GM18951 (cell line): Measurements from ENCODE around the gene MAP2K7.
"Not testable (repeated sequence)": the region's sequence is repeated elsewhere in the genome, so short reads cannot be mapped to it uniquely, and the experiment has no call there.

Experiments used
- POLR2A ChIP-seq: IDR thresholded peaks from 4 replicates; pipeline ENCODE4 v1.6.1; 2011; ENCODE audit warnings: mild to moderate bottlenecking; ENCODE audit not compliant: insufficient read length, insufficient read depth; ENCODE audit errors: extremely low read depth
- in situ Hi-C: fragments of 300-500 bp; cut with MboI; formaldehyde crosslinking; loops from one replicate; pipeline ENCODE4 v1.12.0; 2022; ENCODE audit warnings: low sequenced_read_pairs, mixed read lengths, inconsistent platforms; ENCODE audit not compliant: unreplicated experiment

Gene MAP2K7

GRCh38 chr19:7911508-7912143 is 7.9 kb downstream of the MAP2K7 start:
- no peak for TF ChIP-seq POLR2A
- in situ Hi-C loops = no loop called here

DNA sequence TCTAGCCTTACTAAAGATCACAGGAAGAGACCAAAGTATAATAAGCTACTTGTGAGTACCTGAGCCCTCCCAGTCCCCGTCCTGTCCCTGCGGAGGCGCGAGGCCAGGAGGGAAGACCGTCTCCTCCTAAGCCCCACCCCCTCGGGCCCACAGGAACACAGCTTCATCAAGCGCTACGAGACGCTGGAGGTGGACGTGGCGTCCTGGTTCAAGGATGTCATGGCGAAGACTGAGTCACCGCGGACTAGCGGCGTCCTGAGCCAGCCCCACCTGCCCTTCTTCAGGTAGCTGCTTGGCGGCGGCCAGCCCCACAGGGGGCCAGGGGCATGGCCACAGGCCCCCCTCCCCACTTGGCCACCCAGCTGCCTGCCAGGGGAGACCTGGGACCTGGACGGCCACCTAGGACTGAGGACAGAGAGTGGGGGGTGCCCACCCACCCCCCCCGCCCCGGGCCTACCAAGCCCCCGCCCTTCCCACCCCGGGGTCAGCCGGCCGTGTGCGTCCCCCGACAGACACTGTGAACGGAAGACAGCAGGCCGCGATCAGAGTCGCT is 8.5 kb downstream of the MAP2K7 start:
- in situ Hi-C loops = no loop called here

DNA sequence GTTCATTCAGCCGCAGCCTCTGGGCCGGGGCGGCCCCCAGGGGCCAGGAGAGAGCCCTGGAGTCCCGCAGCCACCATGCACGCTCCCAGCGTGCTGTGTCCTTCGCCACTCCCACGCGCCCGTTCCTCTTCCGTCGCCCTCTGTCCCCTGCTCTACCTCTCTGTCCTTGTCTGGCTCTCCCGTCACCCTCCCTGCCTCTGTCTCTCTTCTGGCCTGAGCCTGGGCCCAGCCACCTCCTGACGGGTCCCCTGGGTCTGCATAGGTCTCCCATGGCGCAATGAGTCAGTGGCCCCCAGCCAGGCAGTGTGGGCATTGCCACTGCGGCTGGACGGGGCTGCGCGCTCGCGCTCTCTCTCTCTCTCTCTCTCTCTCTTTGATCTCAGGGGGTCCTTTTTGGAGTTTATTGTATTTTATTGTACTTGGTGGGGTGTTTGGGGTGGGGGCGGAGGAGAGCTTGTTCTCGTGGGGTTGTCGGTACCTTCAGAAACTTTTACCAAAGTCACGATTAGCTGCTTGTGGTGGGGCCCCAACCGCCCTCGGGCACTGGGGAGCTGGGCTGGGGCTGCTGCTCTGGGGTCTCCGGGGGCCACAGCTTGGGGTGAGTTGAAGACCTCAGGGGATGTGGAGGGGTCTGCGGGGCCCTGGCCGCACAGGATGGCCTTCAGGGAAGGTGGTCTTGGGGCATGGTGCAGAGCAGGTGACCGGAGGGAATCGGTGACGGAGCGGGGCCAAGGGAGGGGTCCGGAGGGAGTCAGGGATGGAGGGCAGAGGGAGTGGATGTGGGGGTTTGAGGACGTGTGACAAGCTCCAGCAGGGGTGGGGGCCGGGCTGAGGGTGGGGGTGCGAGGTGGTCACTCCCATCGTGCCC is 9.3 kb downstream of the MAP2K7 start:
- in situ Hi-C loops = no loop called here
- TF ChIP-seq POLR2A = no peak

More for the DNA sequence above, 8.5 kb downstream of the MAP2K7 start:
- TF ChIP-seq POLR2A = no peak

GRCh38 chr19:7913652-7914051 is 10.0 kb downstream of the MAP2K7 start:
- no peak for TF ChIP-seq POLR2A
- in situ Hi-C loops = no loop called here

- no peak for TF ChIP-seq POLR2A
- in situ Hi-C loops = no loop called here
Measured at GRCh38 chr19:7914099-7914498, 10.4 kb downstream of the MAP2K7 start.

DNA sequence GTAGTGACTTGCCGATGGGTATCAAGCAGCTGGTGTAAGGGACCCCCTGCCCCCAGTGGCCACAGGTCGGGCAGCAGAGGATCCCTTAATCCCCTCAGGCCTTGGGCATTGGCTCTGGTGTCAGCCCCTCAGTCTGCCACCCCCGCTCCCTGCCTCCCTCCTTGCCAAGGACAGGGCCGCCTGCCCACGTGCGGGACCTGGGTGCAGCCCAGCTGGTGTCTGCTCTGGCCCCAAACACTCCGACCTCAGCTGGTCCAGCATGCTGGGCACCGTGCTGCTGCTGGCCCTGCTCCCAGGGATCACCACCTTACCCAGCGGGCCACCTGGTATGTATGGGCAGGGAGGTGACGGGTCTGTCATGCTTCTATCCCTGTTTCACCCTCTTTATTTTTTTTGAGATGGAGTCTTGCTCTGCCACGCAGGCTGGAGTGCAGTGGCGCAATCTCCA is 10.9 kb downstream of the MAP2K7 start, which contains the start of gene TGFBR3L:
TGFBR3L (plus strand) TSS at position 233 of the 448 bp plus-strand sequence.
- no peak for TF ChIP-seq POLR2A
- in situ Hi-C loops = no loop called here

GRCh38 chr19:7915250-7916102 is 11.8 kb downstream of the MAP2K7 start:
- no peak for TF ChIP-seq POLR2A
- in situ Hi-C loops = no loop called here

DNA sequence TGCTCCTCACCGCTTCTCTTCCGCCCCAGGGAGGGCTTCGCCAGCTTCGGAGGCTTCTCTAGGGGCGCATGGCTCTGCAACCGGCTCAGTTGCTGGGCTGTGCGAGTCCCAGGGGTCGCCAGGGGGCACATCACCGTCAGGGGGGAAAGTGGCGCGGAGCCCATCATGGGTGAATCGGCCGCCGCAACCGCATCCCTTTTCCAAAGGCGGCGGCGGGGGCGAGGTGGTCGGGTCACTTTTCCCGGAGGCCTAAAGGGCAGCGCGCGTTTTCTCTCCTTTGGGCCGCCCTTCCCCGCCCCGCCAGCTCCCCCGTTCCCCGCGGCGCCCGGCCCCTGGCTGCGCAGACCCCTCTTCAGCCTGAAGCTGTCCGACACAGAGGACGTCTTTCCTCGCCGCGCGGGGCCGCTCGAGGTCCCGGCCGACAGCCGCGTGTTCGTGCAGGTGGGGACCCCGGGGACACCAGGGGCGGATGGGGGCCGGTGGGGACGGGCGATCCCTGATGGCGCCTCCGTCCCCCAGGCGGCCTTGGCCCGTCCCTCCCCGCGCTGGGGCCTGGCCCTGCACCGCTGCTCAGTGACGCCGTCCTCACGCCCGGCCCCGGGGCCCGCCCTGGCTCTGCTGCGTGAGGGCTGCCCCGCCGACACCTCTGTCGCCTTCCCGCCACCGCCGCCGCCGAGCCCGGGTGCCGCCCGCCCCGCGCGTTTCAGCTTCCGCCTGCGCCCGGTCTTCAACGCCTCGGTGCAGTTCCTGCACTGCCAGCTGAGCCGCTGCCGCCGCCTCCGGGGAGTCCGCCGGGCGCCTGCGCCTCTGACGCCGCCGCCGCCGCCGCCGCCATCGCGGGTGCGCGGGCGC is 12.7 kb downstream of the MAP2K7 start:
- no peak for TF ChIP-seq POLR2A
- in situ Hi-C loops = no loop called here

DNA sequence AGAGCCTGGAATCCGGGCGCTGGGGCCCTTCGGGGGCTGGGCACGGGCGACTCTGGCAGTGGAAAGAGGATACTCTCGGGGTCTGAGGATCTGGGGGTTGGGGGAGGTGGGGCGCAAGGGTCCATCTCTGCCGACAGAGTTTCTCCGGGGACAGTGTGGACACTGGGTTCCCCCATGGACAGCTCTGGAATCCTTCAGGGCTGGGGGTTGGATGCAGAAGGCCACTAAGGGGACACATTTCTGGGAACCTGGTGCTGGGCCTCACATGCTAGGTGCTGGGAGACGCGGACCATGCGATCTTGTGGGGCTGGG is 13.2 kb downstream of the MAP2K7 start:
- in situ Hi-C loops = no loop called here
- TF ChIP-seq POLR2A = no peak

DNA sequence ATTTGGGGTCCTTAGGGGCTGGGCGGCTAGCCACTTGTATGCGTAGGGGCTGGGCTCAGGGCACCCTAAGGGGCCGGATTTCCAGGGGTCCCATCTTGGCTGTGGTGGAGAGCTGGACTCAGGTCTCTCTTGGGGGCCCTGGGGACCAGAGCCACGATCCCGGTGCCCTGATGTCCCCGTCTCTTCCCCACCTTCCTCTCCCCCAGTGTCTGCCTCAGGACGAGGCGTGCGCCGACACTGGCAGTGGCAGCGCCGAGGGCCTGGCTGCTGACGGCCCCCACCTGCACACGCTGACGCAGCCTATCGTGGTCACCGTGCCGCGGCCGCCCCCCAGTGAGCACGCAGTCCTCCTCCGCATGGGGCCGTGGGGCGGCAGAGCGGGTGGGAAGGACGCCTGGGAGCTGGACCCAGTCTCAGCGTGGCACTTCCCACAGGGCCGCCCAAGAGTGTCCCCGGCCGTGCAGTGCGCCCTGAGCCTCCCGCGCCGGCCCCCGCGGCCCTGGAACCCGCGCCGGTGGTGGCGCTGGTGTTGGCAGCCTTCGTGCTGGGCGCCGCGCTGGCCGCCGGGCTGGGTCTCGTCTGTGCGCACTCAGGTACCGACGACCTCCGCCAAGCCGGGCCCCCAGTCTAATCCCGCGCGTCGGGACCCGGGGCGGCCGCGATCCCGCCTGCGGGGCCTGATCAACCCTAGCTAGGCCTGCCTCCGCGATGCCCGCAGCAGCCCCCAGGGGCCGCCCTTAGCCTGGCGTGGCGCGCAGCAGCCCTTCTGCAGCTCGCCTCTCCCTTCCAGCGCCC is 13.8 kb downstream of the MAP2K7 start:
- no peak for TF ChIP-seq POLR2A
- in situ Hi-C loops = no loop called here

DNA sequence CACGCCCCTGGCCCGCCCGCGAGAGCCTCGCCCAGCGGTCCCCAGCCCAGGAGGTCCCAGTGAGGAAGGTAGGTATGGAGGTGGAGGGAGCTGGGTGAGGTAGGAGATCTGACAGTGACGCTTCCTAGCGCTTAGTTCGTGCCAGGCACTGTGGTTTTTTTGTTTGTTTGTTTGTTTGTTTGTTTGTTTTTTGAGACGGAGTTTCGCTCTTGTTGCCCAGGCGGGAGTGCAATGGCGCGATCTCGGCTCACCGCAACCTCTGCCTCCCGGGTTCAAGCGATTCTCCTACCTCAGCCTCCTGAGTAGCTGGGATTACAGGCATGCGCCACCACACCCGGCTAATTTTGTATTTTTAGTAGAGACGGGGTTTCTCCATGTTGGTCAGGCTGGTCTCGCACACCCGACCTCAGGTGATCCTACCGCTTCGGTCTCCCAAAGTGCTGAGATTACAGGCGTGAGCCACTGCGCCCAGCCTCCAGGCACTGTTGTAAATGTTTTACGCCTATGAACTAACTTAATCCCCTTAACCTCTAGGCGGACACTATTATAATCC is 14.5 kb downstream of the MAP2K7 start:
- in situ Hi-C loops = not testable (repeated sequence)
